Osteoblast (primary cell): Measurements from ENCODE around the gene PANK3. TPM values are rescaled to one million over a fixed set of nuclear protein-coding genes. Genes with fewer than 3 reads are reported as not detected.
"Not testable (repeated sequence)": the region's sequence is repeated elsewhere in the genome, so short reads cannot be mapped to it uniquely, and the experiment has no call there.

Experiments
- DNase-seq: peaks from one replicate; pipeline ENCODE4 v3.0.0; 2011; ENCODE audit warnings: low spot score, mixed read lengths; ENCODE audit not compliant: insufficient read length; ENCODE audit errors: missing footprints
- H2AFZ ChIP-seq: 2 replicates; pipeline ENCODE4 v1.6.0; 2011; ENCODE audit warnings: mild to moderate bottlenecking, low read length
- H3K27ac ChIP-seq: 2 replicates; pipeline ENCODE4 v1.5.1; 2011; ENCODE audit warnings: mild to moderate bottlenecking, low read depth, low read length, moderate library complexity
- H3K27me3 ChIP-seq: 2 replicates; pipeline ENCODE4 v1.6.0; 2012; ENCODE audit warnings: mild to moderate bottlenecking, control low read depth, inconsistent platforms, low read length, moderate library complexity; ENCODE audit not compliant: insufficient read depth
- H3K36me3 ChIP-seq: 2 replicates; pipeline ENCODE4 v1.5.1; 2011; ENCODE audit warnings: mild to moderate bottlenecking, low read length, control low read depth, moderate library complexity; ENCODE audit not compliant: insufficient read depth
- H3K4me1 ChIP-seq: 2 replicates; pipeline ENCODE4 v1.5.1; 2011; ENCODE audit warnings: mild to moderate bottlenecking, low read length, control low read depth, moderate library complexity; ENCODE audit not compliant: insufficient read depth
- H3K4me2 ChIP-seq: 2 replicates; pipeline ENCODE4 v1.6.0; 2011; ENCODE audit warnings: mild to moderate bottlenecking, low read length; ENCODE audit not compliant: insufficient read depth
- H3K4me3 ChIP-seq: fragments of 200-600 bp; sonication (generic); 3 replicates; pipeline ENCODE4 v1.5.1; 2012; ENCODE audit warnings: mild to moderate bottlenecking, low read length, inconsistent platforms; ENCODE audit not compliant: insufficient read depth
- H3K79me2 ChIP-seq: 2 replicates; pipeline ENCODE4 v1.6.0; 2012; ENCODE audit warnings: mild to moderate bottlenecking, low read length, control low read depth, inconsistent platforms; ENCODE audit not compliant: insufficient read depth
- H3K9me3 ChIP-seq: 2 replicates; pipeline ENCODE4 v1.5.1; 2011; ENCODE audit warnings: low read depth, low read length, control low read depth
- H4K20me1 ChIP-seq: 2 replicates; pipeline ENCODE4 v1.6.0; 2012; ENCODE audit warnings: mild to moderate bottlenecking, low read length, control low read depth; ENCODE audit not compliant: insufficient read depth
- total RNA-seq: library from RNA; depleted of rRNA; stranded (reverse); fragments of >200 nt; gene quantifications from 2 replicates; pipeline ENCODE4 v1.2.3, GENCODE V29; 2012
- TF ChIP-seq, protein P1 (sequence below): IDR thresholded peaks from 2 replicates; pipeline ENCODE4 v1.5.1; 2011; ENCODE audit warnings: mild to moderate bottlenecking, low read depth, low read length, moderate library complexity; ENCODE audit errors: extremely low read depth

PANK3 gene
- total RNA-seq, 1 donor, result 57.5 TPM

DNA sequence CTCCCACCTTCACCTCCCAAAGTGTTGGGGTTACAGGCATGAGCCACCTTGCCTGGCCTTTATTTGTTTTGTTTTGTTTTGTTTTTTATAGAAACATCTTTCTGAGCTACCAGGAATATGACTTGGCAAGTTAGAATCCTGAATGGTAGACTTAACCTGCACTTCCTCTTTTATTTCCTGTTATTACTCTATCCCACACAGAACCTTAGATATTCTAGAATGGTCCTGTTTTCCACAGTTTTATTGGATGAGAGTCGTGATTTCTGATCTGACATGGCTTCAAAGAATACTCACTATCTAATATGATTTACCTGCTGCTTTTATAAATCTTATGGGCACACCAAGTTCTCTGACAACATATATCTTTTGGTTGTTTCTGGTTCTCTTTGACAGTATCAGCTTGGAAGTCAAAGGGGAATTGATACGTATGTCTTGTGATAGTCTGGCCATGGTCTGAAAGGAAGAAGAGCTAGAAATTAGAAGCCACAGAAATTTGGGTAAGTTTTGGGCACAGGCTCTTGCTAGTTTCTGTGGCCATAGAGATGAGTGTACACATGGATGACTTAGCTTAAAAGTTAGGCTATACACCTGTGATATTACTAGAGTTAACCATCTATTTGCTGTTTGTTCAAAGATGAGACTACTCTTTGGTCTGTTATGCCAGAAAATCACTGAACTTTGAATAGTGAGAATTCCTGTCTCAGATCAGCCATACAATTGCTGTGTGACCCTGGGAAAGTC is 4.7 kb upstream of the PANK3 start:
- no peak for DNase-seq
- TF ChIP-seq, protein P1, sequence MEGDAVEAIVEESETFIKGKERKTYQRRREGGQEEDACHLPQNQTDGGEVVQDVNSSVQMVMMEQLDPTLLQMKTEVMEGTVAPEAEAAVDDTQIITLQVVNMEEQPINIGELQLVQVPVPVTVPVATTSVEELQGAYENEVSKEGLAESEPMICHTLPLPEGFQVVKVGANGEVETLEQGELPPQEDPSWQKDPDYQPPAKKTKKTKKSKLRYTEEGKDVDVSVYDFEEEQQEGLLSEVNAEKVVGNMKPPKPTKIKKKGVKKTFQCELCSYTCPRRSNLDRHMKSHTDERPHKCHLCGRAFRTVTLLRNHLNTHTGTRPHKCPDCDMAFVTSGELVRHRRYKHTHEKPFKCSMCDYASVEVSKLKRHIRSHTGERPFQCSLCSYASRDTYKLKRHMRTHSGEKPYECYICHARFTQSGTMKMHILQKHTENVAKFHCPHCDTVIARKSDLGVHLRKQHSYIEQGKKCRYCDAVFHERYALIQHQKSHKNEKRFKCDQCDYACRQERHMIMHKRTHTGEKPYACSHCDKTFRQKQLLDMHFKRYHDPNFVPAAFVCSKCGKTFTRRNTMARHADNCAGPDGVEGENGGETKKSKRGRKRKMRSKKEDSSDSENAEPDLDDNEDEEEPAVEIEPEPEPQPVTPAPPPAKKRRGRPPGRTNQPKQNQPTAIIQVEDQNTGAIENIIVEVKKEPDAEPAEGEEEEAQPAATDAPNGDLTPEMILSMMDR, result no peak

DNA sequence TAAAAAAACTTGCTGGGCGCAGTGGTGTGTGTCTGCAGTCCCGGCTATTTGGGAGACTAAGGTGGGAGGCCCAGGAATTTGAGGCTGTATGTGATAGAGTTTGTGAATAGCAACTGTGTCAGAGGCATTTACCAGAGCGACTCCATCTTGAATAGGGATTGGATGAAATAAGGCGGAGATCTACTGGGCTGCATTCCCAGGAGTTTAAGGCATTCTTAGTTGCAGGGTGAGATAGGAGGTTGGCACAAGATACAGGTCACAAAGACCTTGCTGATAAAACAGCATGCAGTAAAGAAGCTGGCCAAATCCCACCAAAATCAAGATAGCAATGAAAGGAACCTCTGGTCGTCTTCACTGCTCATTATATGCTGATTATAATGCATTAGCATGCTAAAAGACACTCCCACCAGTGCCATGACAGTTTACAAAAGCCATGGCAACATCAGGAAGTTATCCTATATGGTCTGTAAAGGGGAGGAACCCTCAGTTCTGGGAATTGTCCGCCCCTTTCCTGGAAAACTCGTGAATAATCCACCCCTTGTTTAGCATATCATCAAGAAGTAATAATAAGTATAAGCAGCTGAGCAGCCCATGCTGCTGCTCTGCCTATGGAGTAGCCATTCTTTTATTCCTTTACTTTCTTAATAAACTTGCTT is 1.8 kb upstream of the PANK3 start:
- Histone ChIP-seq H3K79me2 (peaks cover 31% of the 10 kb centered on the region), H4K20me1 (peaks cover 25% of the 10 kb centered on the region), H3K4me1 (peaks cover 18% of the 10 kb centered on the region)
- not testable (repeated sequence) for H3K36me3 ChIP-seq, H3K27me3 ChIP-seq, H3K4me2 ChIP-seq, H3K4me3 ChIP-seq, H2AFZ ChIP-seq, H3K9me3 ChIP-seq, H3K27ac ChIP-seq, DNase-seq

More for the DNA sequence above, 4.7 kb upstream of the PANK3 start:
- Histone ChIP-seq H3K9me3 (no peaks in the 10 kb centered on the region), H3K27ac (no peak overlapping the region), H4K20me1 (peaks cover under 1% of the 10 kb centered on the region), H3K27me3 (peaks cover 6% of the 10 kb centered on the region), H3K4me2 (no peak overlapping the region), H3K79me2 (peaks cover 2% of the 10 kb centered on the region), H3K4me1 (peaks cover 6% of the 10 kb centered on the region), H2AFZ (no peak overlapping the region), H3K36me3 (no peaks in the 10 kb centered on the region), H3K4me3 (no peak overlapping the region)

DNA sequence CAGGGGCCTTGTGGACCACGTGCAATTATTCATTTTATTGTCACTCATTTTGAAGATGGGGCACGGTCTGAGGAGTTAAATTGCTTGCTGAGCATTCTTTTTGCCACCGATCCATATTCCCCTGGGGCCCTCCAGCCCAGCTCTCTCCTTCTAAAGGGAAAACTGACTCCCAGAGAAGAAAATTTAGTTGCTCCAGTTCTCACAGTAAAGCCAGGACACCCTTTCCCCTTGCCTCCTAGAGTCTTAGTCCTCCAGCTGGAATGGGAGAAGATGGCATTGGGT is 1.0 kb upstream of the PANK3 start:
- Histone ChIP-seq H3K9me3 (no peaks in the 10 kb centered on the region), H4K20me1 (peaks cover 32% of the 10 kb centered on the region), H3K4me3 (peak overlapping the region; percentile 78), H3K27me3 (peaks cover 6% of the 10 kb centered on the region), H3K79me2 (peaks cover 39% of the 10 kb centered on the region), H3K36me3 (peaks cover 2% of the 10 kb centered on the region), H3K4me2 (peak overlapping the region; percentile 89), H2AFZ (peak overlapping the region; percentile 96), H3K4me1 (peaks cover 18% of the 10 kb centered on the region), H3K27ac (peak overlapping the region; percentile 56)
- DNase-seq, result no peak
- TF ChIP-seq, protein P1, result no peak

DNA sequence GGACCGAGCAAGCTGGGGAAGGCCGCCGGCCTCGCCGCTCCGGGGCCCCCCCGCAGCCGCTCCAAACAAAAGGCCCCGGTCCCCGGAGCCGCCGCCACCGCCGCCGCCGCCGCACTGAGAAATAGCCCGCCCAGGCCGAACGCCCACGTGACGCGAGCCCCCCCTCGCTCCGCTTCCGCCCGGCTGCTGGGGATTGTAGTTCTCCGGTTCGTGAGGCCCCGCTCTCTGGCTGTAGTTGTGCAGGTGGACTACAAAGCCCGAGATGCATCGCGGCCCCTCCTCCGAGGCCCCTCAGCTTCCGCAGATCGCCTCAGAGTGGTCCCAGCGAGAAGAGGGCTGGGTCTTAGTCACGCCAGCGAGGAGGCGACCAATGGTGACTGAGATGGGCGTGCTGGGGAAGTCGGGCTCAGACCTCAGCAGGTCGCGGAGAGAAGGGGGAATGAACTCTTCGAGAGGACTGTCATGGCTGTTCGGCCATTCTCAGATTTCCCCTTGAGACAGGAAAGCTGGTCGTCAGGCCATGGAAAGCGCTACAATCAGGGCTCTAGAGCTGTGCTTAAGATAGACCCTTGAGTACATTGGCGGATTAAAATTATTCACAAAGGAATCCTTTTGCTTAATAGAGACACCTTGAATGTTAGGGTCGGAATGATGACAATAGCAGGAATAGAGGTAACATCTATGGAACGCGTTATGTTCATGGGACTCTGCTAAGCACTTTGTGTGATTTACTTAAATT is 489 bp upstream of the PANK3 start:
- peak overlapping the region; percentile 81 for H3K27ac ChIP-seq
- H3K9me3 ChIP-seq, result no peaks in the 10 kb centered on the region
- peak overlapping the region; percentile 89 for H3K4me2 ChIP-seq
- H3K79me2 ChIP-seq, result peaks cover 44% of the 10 kb centered on the region
- H3K36me3 ChIP-seq, result peaks cover 2% of the 10 kb centered on the region
- H3K4me1 ChIP-seq, result peaks cover 18% of the 10 kb centered on the region
- H2AFZ ChIP-seq, result peak overlapping the region; percentile 96
- DNase-seq, result peak; percentile 99
- peaks cover 6% of the 10 kb centered on the region for H3K27me3 ChIP-seq
- H3K4me3 ChIP-seq, result peak overlapping the region; percentile 78
- TF ChIP-seq, protein P1, result no peak
- peaks cover 37% of the 10 kb centered on the region for H4K20me1 ChIP-seq
